T follicular helper cell (primary cell): ENCODE measurements around the gene SCN1A.
"Not testable (repeated sequence)": the region's sequence is repeated elsewhere in the genome, so short reads cannot be mapped to it uniquely, and the experiment has no call there.

Source experiments
- DNase-seq: peaks from one replicate; pipeline ENCODE4 v3.0.0-alpha.2; 2020; ENCODE audit warnings: low read depth

Gene SCN1A

DNA sequence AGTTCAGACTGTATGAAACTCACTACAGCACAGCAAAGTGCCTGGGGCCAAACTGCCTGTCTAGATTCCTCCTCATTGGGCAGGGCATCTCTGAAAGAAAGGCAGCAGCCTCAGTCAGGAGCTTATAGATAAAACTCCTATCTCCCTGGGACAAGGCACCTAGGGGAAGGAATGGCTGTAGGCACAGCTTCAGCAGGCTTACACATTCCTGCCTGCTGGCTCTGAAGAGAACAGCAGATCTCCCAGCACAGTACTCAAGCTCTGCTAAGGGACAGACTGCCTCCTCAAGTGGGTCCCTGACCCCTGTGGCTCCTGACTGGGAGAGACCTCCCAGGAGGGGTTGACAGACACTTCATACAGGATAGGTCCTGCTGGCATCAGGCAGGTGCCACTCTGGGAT, 155.7 kb downstream of the SCN1A start:
- not testable (repeated sequence) for DNase-seq

DNA sequence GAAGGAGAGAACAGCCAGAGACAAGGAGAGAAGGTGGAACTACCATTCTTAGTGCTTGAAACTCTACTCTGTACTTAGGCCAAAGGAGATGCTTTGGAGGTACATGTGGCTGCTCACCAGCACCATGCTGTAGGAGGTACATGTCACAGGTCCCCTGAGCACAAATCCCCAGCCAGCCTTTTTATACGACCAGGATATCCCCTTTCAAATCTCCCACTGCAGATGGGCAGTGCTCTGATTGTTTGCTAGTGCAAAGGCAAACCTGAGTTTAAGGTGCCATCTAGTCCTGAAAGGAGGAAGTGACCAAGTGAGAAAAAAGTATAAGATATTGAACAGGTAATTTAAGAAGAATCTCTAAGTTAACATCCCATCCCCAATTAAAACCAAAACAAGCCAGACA, 157.2 kb downstream of the SCN1A start:
- no peak for DNase-seq

- no peak for DNase-seq
Observed at GRCh38 chr2:165969227-165969626, 158.6 kb downstream of the SCN1A start.

- no peak for DNase-seq
Observed at GRCh38 chr2:165967746-165968145, 160.1 kb downstream of the SCN1A start.

DNA sequence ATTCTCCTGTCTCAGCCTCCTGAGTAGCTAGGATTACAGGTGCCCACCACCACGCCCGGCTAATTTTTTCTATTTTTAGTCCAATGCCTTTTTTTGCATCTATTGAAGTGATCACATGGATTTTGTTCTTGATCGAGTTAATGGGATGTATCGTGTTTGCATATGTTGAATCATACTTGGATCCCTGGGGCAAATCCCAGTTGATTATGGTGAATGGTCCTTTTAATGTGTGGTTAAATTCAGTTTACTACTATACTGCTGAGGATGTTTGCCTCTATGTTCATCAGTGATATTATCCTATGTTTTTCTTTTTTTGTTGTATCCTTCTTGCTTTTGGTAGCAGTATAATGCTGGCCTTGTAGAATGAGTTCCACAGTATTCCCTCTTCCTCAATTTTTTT, 166.0 kb downstream of the SCN1A start:
- DNase-seq = no peak

GRCh38 chr2:165959371-165959770, 168.4 kb downstream of the SCN1A start:
- DNase-seq = no peak

GRCh38 chr2:165958313-165958960, 169.4 kb downstream of the SCN1A start:
- no peak for DNase-seq

GRCh38 chr2:165957030-165957675, 170.7 kb downstream of the SCN1A start:
- DNase-seq = no peak

- DNase-seq = peak; percentile 90
Observed at GRCh38 chr2:165953655-165954606, 173.9 kb downstream of the SCN1A start, which contains the start of gene TTC21B. Gene TTC21B, minus strand, starts transcription at chr2:165953776. Its CDS starts 71 bp downstream, at chr2:165953705.

GRCh38 chr2:165953306-165953654, 174.5 kb downstream of the SCN1A start:
- DNase-seq = no peak

GRCh38 chr2:165952741-165953211, 175.0 kb downstream of the SCN1A start:
- DNase-seq = no peak

GRCh38 chr2:165952085-165952484, 175.7 kb downstream of the SCN1A start:
- no peak for DNase-seq

- no peak for DNase-seq
Observed at GRCh38 chr2:165950438-165950837, 177.4 kb downstream of the SCN1A start.

DNA sequence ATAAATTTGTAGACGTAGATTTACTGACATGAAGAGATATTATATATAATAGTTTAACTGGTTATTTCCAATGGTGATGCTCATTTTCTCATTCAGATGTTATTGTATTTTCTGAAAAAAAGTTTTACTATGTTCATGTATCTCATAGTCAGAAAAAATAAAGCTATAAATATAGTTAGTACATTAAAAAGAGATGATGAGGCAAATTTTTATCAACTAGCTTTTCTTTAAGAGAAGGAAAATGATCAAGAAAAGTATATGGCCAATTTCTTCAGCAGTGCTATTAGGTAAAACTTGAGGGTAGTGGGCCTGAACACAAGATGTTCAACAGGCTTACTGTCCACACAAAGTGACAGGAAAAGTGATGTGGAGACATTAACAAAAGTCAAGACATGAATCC, 186.0 kb downstream of the SCN1A start:
- DNase-seq = no peak

DNA sequence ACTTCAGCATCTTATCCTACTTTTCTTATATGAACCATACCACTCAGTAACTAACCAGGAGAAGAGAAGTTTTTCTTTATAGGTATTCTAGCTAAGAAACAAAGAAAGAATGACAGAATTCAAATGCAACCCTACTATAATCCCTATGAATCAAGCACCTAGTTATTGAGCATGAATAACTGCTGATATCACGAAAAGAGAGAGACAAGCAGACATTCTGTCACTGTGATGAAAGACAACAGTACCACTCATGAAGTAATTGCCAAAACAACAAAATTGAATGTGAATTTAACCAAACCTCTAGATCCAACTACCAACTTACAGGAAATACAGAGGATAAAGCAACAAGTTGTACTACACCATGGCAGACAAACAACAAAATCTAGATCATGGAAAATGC, 189.6 kb downstream of the SCN1A start:
- no peak for DNase-seq
